GM21447 (cell line): Measurements from ENCODE around the gene MEX3D.

Source experiments
- ATAC-seq: cut with Tn5 transposase; IDR thresholded peaks from one replicate; pipeline ENCODE4 v1.9.1; 2021; ENCODE audit not compliant: unreplicated experiment

MEX3D gene

GRCh38 chr19:1505991-1506881, 61.9 kb downstream of the MEX3D start:
- ATAC-seq = no peak

GRCh38 chr19:1505012-1505411, 63.1 kb downstream of the MEX3D start:
- ATAC-seq = no peak
